ENCODE data around the gene THAP9. TPM values are rescaled to one million over a fixed set of nuclear protein-coding genes. Genes with fewer than 3 reads are reported as not detected.

Gene THAP9
- total RNA-seq, 2 experiments from 2014 or later, result 3.8 to 4.3 TPM

DNA sequence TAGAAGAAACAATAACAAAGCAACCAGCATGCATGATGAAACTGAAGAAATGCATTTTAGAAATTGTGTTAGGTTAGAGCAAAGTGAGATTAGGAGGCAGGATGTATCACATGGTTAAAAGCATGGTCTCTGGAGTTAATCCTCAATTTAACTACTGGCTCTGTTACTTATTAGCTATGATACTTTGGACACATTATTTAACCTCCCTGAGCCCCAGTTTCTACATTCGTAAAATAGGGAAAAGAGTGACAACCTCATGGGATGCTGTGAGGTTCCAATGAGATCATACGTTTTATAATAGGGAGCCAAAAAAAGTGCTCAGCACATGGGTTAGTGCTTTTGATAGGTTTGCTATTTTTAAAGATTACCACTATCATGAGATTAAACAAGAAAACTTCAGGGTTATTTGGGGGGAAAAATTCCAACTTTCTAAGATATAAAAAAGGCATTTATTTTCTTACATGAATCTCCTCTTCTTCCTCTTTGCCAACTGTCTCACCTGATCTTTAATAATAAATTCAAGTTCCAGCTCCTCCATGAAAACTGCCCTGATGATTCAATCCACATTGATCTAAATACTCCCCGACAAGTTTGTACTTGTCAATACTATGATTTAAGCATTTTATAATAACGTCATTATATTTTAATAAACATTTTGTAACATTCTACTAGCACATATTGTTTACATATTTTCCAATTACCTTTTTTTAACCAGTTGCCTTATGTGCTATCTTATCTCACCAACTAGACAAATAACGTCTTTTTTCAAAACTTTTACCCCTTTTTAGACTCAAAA, 14.2 kb upstream of the THAP9 start:
- ChIA-PET POLR2A (interaction anchor here (1.0 to 1.1 kb wide), 2 partner anchors 43 to 398 kb away, joined by 3 to 5 read pairs; partner anchors contain the start of gene COQ2), CTCF (no interaction called here)
- H3K4me3 ChIP-seq (ENCODE audit: low read length), result no peak overlapping the region
- intact Hi-C loops (cut with DNase I, micrococcal nuclease), result no loop called here
- H3K27me3 ChIP-seq (ENCODE audit: control insufficient read depth in 1 of 2, insufficient read depth in 2 of 2, low read length in 2 of 2), result no peaks in the 10 kb centered on the region
- peaks cover 13% of the 10 kb centered on the region for H3K4me1 ChIP-seq (ENCODE audit: insufficient read depth, low read length)
- Mint-ChIP-seq H3K4me3 (no peak overlapping the region), H3K36me3 (ENCODE audit: low read depth) (peaks cover 57% of the 10 kb centered on the region), H3K4me1 (ENCODE audit: low read depth) (peaks cover 69% of the 10 kb centered on the region), H3K27me3 (no peaks in the 10 kb centered on the region), H3K9me3 (no peaks in the 10 kb centered on the region), H3K27ac (no peak overlapping the region)
- DNase-seq (no peak), ATAC-seq (ENCODE audit: poor library complexity) (no peak)
- H3K9me3 ChIP-seq (ENCODE audit: control insufficient read depth in 1 of 2, insufficient read depth in 1 of 2, low read length in 2 of 2), result no peaks in the 10 kb centered on the region
- TF ChIP-seq, protein P1, sequence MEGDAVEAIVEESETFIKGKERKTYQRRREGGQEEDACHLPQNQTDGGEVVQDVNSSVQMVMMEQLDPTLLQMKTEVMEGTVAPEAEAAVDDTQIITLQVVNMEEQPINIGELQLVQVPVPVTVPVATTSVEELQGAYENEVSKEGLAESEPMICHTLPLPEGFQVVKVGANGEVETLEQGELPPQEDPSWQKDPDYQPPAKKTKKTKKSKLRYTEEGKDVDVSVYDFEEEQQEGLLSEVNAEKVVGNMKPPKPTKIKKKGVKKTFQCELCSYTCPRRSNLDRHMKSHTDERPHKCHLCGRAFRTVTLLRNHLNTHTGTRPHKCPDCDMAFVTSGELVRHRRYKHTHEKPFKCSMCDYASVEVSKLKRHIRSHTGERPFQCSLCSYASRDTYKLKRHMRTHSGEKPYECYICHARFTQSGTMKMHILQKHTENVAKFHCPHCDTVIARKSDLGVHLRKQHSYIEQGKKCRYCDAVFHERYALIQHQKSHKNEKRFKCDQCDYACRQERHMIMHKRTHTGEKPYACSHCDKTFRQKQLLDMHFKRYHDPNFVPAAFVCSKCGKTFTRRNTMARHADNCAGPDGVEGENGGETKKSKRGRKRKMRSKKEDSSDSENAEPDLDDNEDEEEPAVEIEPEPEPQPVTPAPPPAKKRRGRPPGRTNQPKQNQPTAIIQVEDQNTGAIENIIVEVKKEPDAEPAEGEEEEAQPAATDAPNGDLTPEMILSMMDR (IDR thresholded peaks at IDR 0.05), result no peak
- H3K27ac ChIP-seq (ENCODE audit: low read depth in 1 of 2, low read length in 2 of 2), result no peak overlapping the region
- H3K36me3 ChIP-seq (ENCODE audit: insufficient read depth, low read length), result peaks cover 10% of the 10 kb centered on the region

DNA sequence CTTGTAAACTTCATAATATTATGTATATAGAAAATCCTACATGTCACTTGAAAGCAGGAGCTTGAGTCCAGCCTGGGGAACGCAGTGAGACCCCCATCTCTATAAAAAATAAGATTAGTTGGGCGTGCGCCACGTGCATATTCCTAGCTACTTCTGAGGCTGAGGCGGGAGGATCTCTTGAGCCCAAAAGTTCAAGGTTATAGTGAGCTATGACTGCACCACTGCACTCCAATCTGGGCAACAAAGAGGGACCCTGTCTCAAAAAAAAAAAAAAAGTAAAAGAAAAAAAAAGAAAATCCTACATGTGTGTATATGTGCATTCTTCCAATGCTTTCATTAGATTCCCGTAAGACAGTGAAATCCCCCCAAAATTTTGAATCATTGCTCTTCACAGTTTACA, 11.2 kb upstream of the THAP9 start:
- Histone ChIP-seq H3K4me3 (ENCODE audit: low read length) (peak overlapping the region; percentile 93), H3K27me3 (ENCODE audit: control insufficient read depth in 1 of 2, insufficient read depth in 2 of 2, low read length in 2 of 2) (no peaks in the 10 kb centered on the region), H3K9me3 (ENCODE audit: control insufficient read depth in 1 of 2, insufficient read depth in 1 of 2, low read length in 2 of 2) (no peaks in the 10 kb centered on the region), H3K27ac (ENCODE audit: low read depth in 1 of 2, low read length in 2 of 2) (no peak overlapping the region), H3K36me3 (ENCODE audit: insufficient read depth, low read length) (peaks cover 11% of the 10 kb centered on the region), H3K4me1 (ENCODE audit: insufficient read depth, low read length) (peaks cover 11% of the 10 kb centered on the region)
- H3K36me3 Mint-ChIP-seq (ENCODE audit: low read depth), result peaks cover 50% of the 10 kb centered on the region
- ATAC-seq (ENCODE audit: poor library complexity) (no peak), DNase-seq (no peak)
- ChIA-PET CTCF (interaction anchor here (0.7 to 1.6 kb wide), 5 partner anchors 10 to 459 kb away, joined by 3 to 5 read pairs (median 4); partner anchors contain the start of gene HNRNPDL), POLR2A (interaction anchor here (1.3 to 4.2 kb wide), 3 partner anchors 11 to 146 kb away, joined by 5 to 51 read pairs (median 9); partner anchors contain the start of genes COPS4 and THAP9)
- intact Hi-C loops (cut with DNase I, micrococcal nuclease), result no loop called here
- peak overlapping the region; percentile 91 for H3K4me3 Mint-ChIP-seq
- TF ChIP-seq, protein P1 (IDR thresholded peaks at IDR 0.05), result no peak
- no peaks in the 10 kb centered on the region for H3K9me3 Mint-ChIP-seq
- peaks cover 62% of the 10 kb centered on the region for H3K4me1 Mint-ChIP-seq (ENCODE audit: low read depth)
- H3K27ac Mint-ChIP-seq, result peak overlapping the region; percentile 99
- H3K27me3 Mint-ChIP-seq, result no peaks in the 10 kb centered on the region

DNA sequence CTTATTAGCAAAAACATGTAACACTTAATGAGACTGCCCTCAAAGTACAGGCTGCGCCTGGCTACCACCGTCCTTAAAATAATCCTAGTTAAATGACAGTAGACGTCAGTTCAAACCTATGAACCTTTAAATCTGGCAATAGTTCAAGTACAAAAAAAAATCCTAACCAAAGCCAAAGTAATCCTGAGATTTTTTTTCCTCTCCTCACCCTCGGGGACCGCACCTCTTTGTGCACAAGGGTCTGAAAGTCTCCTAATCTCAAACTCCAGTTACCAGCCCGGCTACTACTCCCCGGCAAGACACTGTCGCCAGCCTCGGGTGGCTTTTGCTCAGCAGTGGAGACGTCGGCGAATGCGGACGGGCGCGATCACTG, 10.0 kb upstream of the THAP9 start:
- H3K9me3 Mint-ChIP-seq, result no peaks in the 10 kb centered on the region
- Histone ChIP-seq H3K4me1 (ENCODE audit: insufficient read depth, low read length) (peaks cover 11% of the 10 kb centered on the region), H3K27ac (ENCODE audit: low read depth in 1 of 2, low read length in 2 of 2) (peak overlapping the region; percentile 87 to 95), H3K36me3 (ENCODE audit: insufficient read depth, low read length) (peaks cover 19% of the 10 kb centered on the region), H3K9me3 (ENCODE audit: control insufficient read depth in 1 of 2, insufficient read depth in 1 of 2, low read length in 2 of 2) (no peaks in the 10 kb centered on the region), H3K4me3 (ENCODE audit: low read length) (peak overlapping the region; percentile 93), H3K27me3 (ENCODE audit: control insufficient read depth in 1 of 2, insufficient read depth in 2 of 2, low read length in 2 of 2) (no peaks in the 10 kb centered on the region)
- ATAC-seq (ENCODE audit: poor library complexity) (peak; percentile 1), DNase-seq (no peak)
- peak overlapping the region; percentile 99 for H3K27ac Mint-ChIP-seq
- POLR2A ChIA-PET, result interaction anchor here (0.8 to 4.2 kb wide), 8 partner anchors 10 to 565 kb away, joined by 3 to 51 read pairs (median 4); partner anchors contain the start of genes COPS4, HELQ, HNRNPDL and MRPS18C
- H3K36me3 Mint-ChIP-seq (ENCODE audit: low read depth), result peaks cover 52% of the 10 kb centered on the region
- intact Hi-C loops (cut with DNase I, micrococcal nuclease), result loop anchor here (2.0 to 10.0 kb wide), 3 partner anchors 120 to 606 kb away; partner anchors contain the start of genes LIN54 (in 2 of the 2), HELQ (in 1 of the 2) and MRPS18C (in 1 of the 2)
- H3K27me3 Mint-ChIP-seq, result no peaks in the 10 kb centered on the region
- H3K4me3 Mint-ChIP-seq, result peak overlapping the region; percentile 91
- TF ChIP-seq, protein P1 (IDR thresholded peaks at IDR 0.05), result no peak
- peaks cover 55% of the 10 kb centered on the region for H3K4me1 Mint-ChIP-seq (ENCODE audit: low read depth)
- CTCF ChIA-PET, result no interaction called here
